A673 (cell line): ENCODE data around the gene ZFAND2A.

ENCODE experiments used
- CTCF ChIP-seq: fragments of 300-800, 200-600 bp; sonication (generic); conservative IDR thresholded peaks from 2 replicates; pipeline ENCODE4 v1.5.1; 2017; ENCODE audit warnings: low read depth, mild to moderate bottlenecking, antibody characterized with exemption, low read length, moderate library complexity, mixed read lengths
- EZH2 ChIP-seq: fragments of 200-600 bp; sonication (generic); IDR thresholded peaks from 2 replicates; pipeline ENCODE4 v1.6.1; 2017; ENCODE audit warnings: borderline replicate concordance, low read depth, mild to moderate bottlenecking, mixed read lengths, antibody characterized with exemption, low read length; ENCODE audit not compliant: poor library complexity, severe bottlenecking

GRCh38 chr7:1189986-1190772 lies 30.2 kb upstream of the ZFAND2A start:
- TF ChIP-seq CTCF (no peak), EZH2 (no peak)
